OCI-LY3 (cell line): ENCODE data around the gene SUPT6H.

Experiments used
- H2AFZ ChIP-seq: fragments of 200-600, 300-600 bp; shearing (Covaris generic); 2 replicates; pipeline ENCODE4 v1.6.0; 2014; ENCODE audit warnings: antibody characterized with exemption, low read depth, low read length
- H3K27ac ChIP-seq: fragments of 200-600, 300-600 bp; sonication (generic); 2 replicates; pipeline ENCODE4 v1.5.1; 2014; ENCODE audit warnings: mild to moderate bottlenecking, low read length, moderate library complexity, mixed read lengths
- H3K27me3 ChIP-seq: fragments of 200-600, 300-600 bp; sonication (generic); 2 replicates; pipeline ENCODE4 v1.6.1; 2014; ENCODE audit warnings: low read depth, low read length, mixed read lengths
- H3K36me3 ChIP-seq: fragments of 200-600, 300-600 bp; sonication (generic); replicated peaks from 2 replicates; pipeline ENCODE3; 2014; ENCODE audit warnings: low read depth, low read length, mixed read lengths
- H3K4me1 ChIP-seq: fragments of 300-600, 200-600 bp; sonication (generic); 2 replicates; pipeline ENCODE4 v1.6.1; 2014; ENCODE audit warnings: low read length, mixed read lengths
- H3K4me2 ChIP-seq: fragments of 200-600, 300-600 bp; sonication (generic); 2 replicates; pipeline ENCODE4 v1.6.1; 2014; ENCODE audit warnings: low read length, mixed read lengths
- H3K4me3 ChIP-seq: fragments of 300-600, 200-600 bp; sonication (generic); 2 replicates; pipeline ENCODE4 v1.5.1; 2014; ENCODE audit warnings: antibody characterized with exemption, mild to moderate bottlenecking, low read length, moderate library complexity
- H3K79me2 ChIP-seq: fragments of 300-600, 200-600 bp; shearing (Covaris generic); 2 replicates; pipeline ENCODE4 v1.6.1; 2014; ENCODE audit warnings: mild to moderate bottlenecking, low read length, mixed read lengths
- H3K9ac ChIP-seq: fragments of 300-600, 200-600 bp; shearing (Covaris generic); 2 replicates; pipeline ENCODE4 v1.6.0; 2014; ENCODE audit warnings: mild to moderate bottlenecking, low read length, moderate library complexity
- H3K9me3 ChIP-seq: fragments of 200-600, 300-600 bp; shearing (Covaris generic); 2 replicates; pipeline ENCODE4 v1.6.1; 2014; ENCODE audit warnings: low read length, mixed read lengths; ENCODE audit not compliant: insufficient read depth
- H4K20me1 ChIP-seq: fragments of 200-600, 300-600 bp; sonication (generic); 2 replicates; pipeline ENCODE4 v1.6.1; 2016; ENCODE audit warnings: low read length, mixed read lengths; ENCODE audit not compliant: insufficient read depth
- CTCF ChIP-seq: fragments of 200-600, 300-600 bp; sonication (generic); IDR thresholded peaks from 2 replicates; pipeline ENCODE4 v1.5.1; 2014; ENCODE audit warnings: antibody characterized with exemption, low read length, low read depth
- EZH2phosphoT487 ChIP-seq: fragments of 200-600 bp; shearing (Covaris generic); IDR thresholded peaks from 2 replicates; pipeline ENCODE4 v1.6.1; 2018; ENCODE audit warnings: antibody characterized with exemption, mixed run types, low read depth

Gene SUPT6H

DNA sequence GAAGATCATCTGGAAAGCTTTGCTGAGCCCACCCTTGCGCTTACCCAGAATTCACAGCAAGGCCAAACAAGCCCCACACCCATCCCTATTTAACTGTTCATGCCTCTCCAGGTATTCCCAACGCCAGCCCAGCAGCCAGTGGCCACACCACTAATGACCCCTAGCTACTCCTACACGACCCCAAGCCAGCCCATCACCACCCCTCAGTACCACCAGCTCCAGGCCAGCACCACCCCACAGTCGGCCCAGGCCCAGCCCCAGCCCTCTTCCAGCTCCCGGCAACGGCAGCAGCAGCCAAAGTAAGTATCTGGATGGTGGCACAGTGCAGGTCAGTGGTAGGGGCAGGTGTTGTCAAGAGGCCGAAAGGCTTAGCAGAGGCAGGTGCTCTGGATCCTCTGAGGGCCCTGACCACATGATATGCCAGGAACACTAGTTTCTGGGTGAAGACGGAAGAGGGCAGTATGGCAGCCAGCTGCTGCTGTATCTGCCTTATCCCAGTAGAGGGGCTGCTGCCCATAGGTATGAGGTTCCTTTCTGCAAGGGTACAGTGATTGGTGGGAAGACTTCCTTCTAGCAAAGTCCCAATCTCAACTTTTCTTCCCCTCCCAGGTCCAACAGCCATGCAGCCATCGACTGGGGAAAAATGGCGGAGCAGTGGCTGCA lies 39.0 kb downstream of the SUPT6H start:
- Histone ChIP-seq H3K27me3 (no peaks in the 10 kb centered on the region), H3K4me3 (no peak overlapping the region), H3K27ac (no peak overlapping the region), H4K20me1 (no peaks in the 10 kb centered on the region), H3K79me2 (no peaks in the 10 kb centered on the region), H3K4me2 (no peak overlapping the region), H3K36me3 (peaks cover 72% of the 10 kb centered on the region), H3K9ac (no peak overlapping the region), H2AFZ (no peak overlapping the region), H3K9me3 (no peaks in the 10 kb centered on the region), H3K4me1 (no peaks in the 10 kb centered on the region)
- TF ChIP-seq CTCF: no peak
- TF ChIP-seq EZH2phosphoT487: no peak

DNA sequence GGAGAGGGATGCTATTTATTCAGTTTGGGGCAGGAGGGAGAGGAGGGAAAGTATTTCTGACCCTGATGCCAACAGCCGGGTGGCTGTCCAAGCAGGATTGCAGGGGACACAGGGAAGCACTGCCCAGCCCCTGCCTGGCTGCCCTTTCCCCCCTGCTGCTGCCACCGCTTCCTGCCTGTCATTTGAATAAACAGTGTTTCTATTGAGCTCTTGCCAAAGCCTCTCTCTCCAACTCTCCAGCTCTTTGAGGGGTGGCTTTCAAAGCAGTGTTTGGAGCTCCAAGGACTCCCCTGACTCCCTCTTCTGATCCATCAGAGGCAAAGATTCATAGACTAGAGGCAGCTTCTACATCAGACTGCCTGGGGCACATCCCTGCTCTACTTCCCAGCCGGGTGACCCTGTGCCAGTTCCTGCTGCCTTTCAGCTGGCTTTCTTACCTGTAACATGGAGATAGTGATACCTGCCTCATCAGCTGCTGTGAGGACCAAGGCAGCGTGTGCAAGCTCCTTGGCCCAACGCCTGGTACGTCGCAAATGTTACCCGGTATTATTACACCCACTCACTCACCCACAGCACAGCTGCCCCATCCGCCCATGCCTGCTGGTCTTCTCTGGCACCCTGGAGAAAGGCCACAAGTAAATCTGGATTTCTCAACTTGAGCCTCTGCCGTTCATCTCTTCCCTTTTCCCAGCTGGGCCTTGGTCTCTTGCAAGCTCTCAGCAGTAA lies 40.2 kb downstream of the SUPT6H start:
- Histone ChIP-seq H3K9me3 (no peaks in the 10 kb centered on the region), H3K9ac (no peak overlapping the region), H3K4me1 (no peaks in the 10 kb centered on the region), H3K27ac (no peak overlapping the region), H3K36me3 (peaks cover 72% of the 10 kb centered on the region), H2AFZ (no peak overlapping the region), H4K20me1 (no peaks in the 10 kb centered on the region), H3K79me2 (no peaks in the 10 kb centered on the region), H3K4me2 (no peak overlapping the region), H3K27me3 (no peaks in the 10 kb centered on the region), H3K4me3 (no peak overlapping the region)
- TF ChIP-seq EZH2phosphoT487: no peak
- TF ChIP-seq CTCF: no peak

DNA sequence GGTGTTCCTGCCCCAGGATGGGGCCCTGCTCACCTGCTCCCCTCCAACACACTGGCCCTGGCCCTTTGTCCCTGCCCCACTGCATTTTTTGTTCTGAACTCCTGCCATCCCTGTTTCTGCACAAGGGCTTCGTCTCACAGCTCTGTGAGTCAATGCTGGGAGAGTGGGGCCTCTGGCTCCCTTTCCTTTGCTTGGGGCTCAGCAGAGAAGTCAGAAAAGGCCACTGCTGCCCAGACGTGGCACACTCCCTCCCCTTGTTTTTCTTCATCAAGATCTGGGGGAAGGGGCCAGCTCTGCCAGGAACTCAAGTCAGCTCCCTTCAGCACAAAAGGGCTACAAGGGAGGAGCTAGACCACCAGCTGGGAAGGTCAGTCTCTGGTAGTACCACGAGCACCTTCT lies 40.7 kb downstream of the SUPT6H start:
- TF ChIP-seq CTCF: no peak
- TF ChIP-seq EZH2phosphoT487: no peak
- Histone ChIP-seq H3K4me2 (no peak overlapping the region), H4K20me1 (no peaks in the 10 kb centered on the region), H3K27ac (no peak overlapping the region), H3K27me3 (no peaks in the 10 kb centered on the region), H3K4me1 (no peaks in the 10 kb centered on the region), H3K36me3 (peaks cover 66% of the 10 kb centered on the region), H3K79me2 (no peaks in the 10 kb centered on the region), H3K9me3 (no peaks in the 10 kb centered on the region), H2AFZ (no peak overlapping the region), H3K9ac (no peak overlapping the region), H3K4me3 (no peak overlapping the region)

- Histone ChIP-seq H2AFZ (no peak overlapping the region), H3K9ac (no peak overlapping the region), H3K27ac (no peak overlapping the region), H3K4me2 (no peak overlapping the region), H3K27me3 (no peaks in the 10 kb centered on the region), H3K79me2 (no peaks in the 10 kb centered on the region), H3K36me3 (peaks cover 57% of the 10 kb centered on the region), H3K4me1 (no peaks in the 10 kb centered on the region), H3K9me3 (no peaks in the 10 kb centered on the region), H3K4me3 (no peak overlapping the region), H4K20me1 (no peaks in the 10 kb centered on the region)
- TF ChIP-seq EZH2phosphoT487 (no peak), CTCF (no peak)
Measured at GRCh38 chr17:28703552-28704218, 41.7 kb downstream of the SUPT6H start.
